Measurements from ENCODE around the gene GPR35. TPM values are rescaled to one million over a fixed set of nuclear protein-coding genes. Genes with fewer than 3 reads are reported as not detected.

The GPR35 gene
- polyA plus RNA-seq, 3 donors, result 30.6 to 37.8 (median 36.3) TPM

GRCh38 chr2:240595381-240596079 is 29.8 kb upstream of the GPR35 start:
- H3K4me1 Mint-ChIP-seq, result no peaks in the 10 kb centered on the region
- H3K27ac ChIP-seq (ENCODE audit: low read depth in 1 of 2, low read length in 2 of 2), result no peak overlapping the region
- no peak overlapping the region for H3K4me3 ChIP-seq (replicated peaks in 1 of 3; ENCODE audit: low read depth in 2 of 3, low read length in 3 of 3)
- peaks cover 53 to 91% of the 10 kb centered on the region in 2 donors for H3K36me3 Mint-ChIP-seq
- intact Hi-C loops (cut with micrococcal nuclease), result no loop called here
- peak; percentile 54 for TF ChIP-seq CTCF (IDR thresholded peaks at IDR 0.05)
- no peak overlapping the region for H2AFZ ChIP-seq (ENCODE audit: insufficient read depth, low read depth, low read length, poor library complexity, severe bottlenecking)
- H3K27me3 ChIP-seq (ENCODE audit: control insufficient read depth in 2 of 2, insufficient read depth in 2 of 2, low read length in 2 of 2), result no peaks in the 10 kb centered on the region
- no peak overlapping the region for H3K9ac ChIP-seq (ENCODE audit: insufficient read depth, low read length, poor library complexity, severe bottlenecking)
- H3K9me3 Mint-ChIP-seq, result no peaks in the 10 kb centered on the region
- H4K20me1 ChIP-seq (ENCODE audit: insufficient read depth, low read length), result peaks cover 38% of the 10 kb centered on the region
- peak overlapping the region in 3 of 7 donors; percentile 24 to 50 (median 27) for H3K27ac Mint-ChIP-seq
- no peak overlapping the region for H3K4me2 ChIP-seq (replicated peaks; ENCODE audit: extremely low read depth, low read length, poor library complexity, severe bottlenecking)
- no peaks in the 10 kb centered on the region for H3K27me3 Mint-ChIP-seq (ENCODE audit: low read depth in 3 of 3)
- H3K79me2 ChIP-seq (ENCODE audit: insufficient read depth, low read length), result peaks cover 27% of the 10 kb centered on the region
- DNase-seq, result peak; percentile 27 to 39 (median 37)
- H3K9me3 ChIP-seq (replicated peaks in 1 of 2; ENCODE audit: control insufficient read depth in 1 of 2, insufficient read depth in 1 of 2, low read length in 2 of 2), result no peaks in the 10 kb centered on the region
- no peaks in the 10 kb centered on the region for H3K4me1 ChIP-seq (ENCODE audit: control insufficient read depth in 1 of 2, insufficient read depth in 2 of 2, low read length in 2 of 2)
- WGBS (ENCODE audit: insufficient coverage), result 81% methylated on average over 18 of the region's 18 CpGs
- peaks cover 80 to 100% of the 10 kb centered on the region in 2 donors for H3K36me3 ChIP-seq (replicated peaks in 1 of 2; ENCODE audit: control insufficient read depth in 1 of 2, insufficient read depth in 2 of 2, low read length in 2 of 2)
- no peak overlapping the region for H3K4me3 Mint-ChIP-seq

- TF ChIP-seq CTCF (IDR thresholded peaks at IDR 0.05), result no peak
- Histone ChIP-seq H2AFZ (ENCODE audit: insufficient read depth, low read depth, low read length, poor library complexity, severe bottlenecking) (no peak overlapping the region), H4K20me1 (ENCODE audit: insufficient read depth, low read length) (peaks cover 33% of the 10 kb centered on the region), H3K4me3 (replicated peaks in 1 of 3; ENCODE audit: low read depth in 2 of 3, low read length in 3 of 3) (no peak overlapping the region), H3K79me2 (ENCODE audit: insufficient read depth, low read length) (peaks cover 22% of the 10 kb centered on the region), H3K4me1 (ENCODE audit: control insufficient read depth in 1 of 2, insufficient read depth in 2 of 2, low read length in 2 of 2) (no peaks in the 10 kb centered on the region), H3K4me2 (replicated peaks; ENCODE audit: extremely low read depth, low read length, poor library complexity, severe bottlenecking) (no peak overlapping the region), H3K27me3 (ENCODE audit: control insufficient read depth in 2 of 2, insufficient read depth in 2 of 2, low read length in 2 of 2) (no peaks in the 10 kb centered on the region), H3K9ac (ENCODE audit: insufficient read depth, low read length, poor library complexity, severe bottlenecking) (no peak overlapping the region), H3K27ac (ENCODE audit: low read depth in 1 of 2, low read length in 2 of 2) (no peak overlapping the region), H3K36me3 (replicated peaks in 1 of 2; ENCODE audit: control insufficient read depth in 1 of 2, insufficient read depth in 2 of 2, low read length in 2 of 2) (peaks cover 75 to 96% of the 10 kb centered on the region in 2 donors), H3K9me3 (replicated peaks in 1 of 2; ENCODE audit: control insufficient read depth in 1 of 2, insufficient read depth in 1 of 2, low read length in 2 of 2) (no peaks in the 10 kb centered on the region)
- DNase-seq, result no peak
- intact Hi-C loops (cut with micrococcal nuclease), result no loop called here
- H3K27me3 Mint-ChIP-seq (ENCODE audit: low read depth in 3 of 3), result no peaks in the 10 kb centered on the region
- peaks cover 47 to 88% of the 10 kb centered on the region in 2 donors for H3K36me3 Mint-ChIP-seq
- WGBS (ENCODE audit: insufficient coverage), result 97% methylated on average over 17 of the region's 17 CpGs
- no peaks in the 10 kb centered on the region for H3K9me3 Mint-ChIP-seq
- no peak overlapping the region for H3K4me3 Mint-ChIP-seq
- peak overlapping the region in 2 of 7 donors; percentile 24 to 25 for H3K27ac Mint-ChIP-seq
- no peaks in the 10 kb centered on the region for H3K4me1 Mint-ChIP-seq
Measured at GRCh38 chr2:240596080-240596460, 29.2 kb upstream of the GPR35 start.

Data from CD14-positive monocyte (primary cell).